ENCODE results near the gene MRPS18B.
"Not testable (repeated sequence)": the region's sequence is repeated elsewhere in the genome, so short reads cannot be mapped to it uniquely, and the experiment has no call there.

Gene MRPS18B

GRCh38 chr6:30664994-30665767, 47.5 kb downstream of the MRPS18B start:
- TF ChIP-seq CTCF (IDR thresholded peaks at IDR 0.05; ENCODE audit: low read depth, low read length) (no peak), MYC (IDR thresholded peaks at IDR 0.05; ENCODE audit: low read depth, low read length) (no peak), MAX (IDR thresholded peaks at IDR 0.05; ENCODE audit: low read depth, low read length) (no peak), POLR2A (IDR thresholded peaks at IDR 0.05; ENCODE audit: extremely low read depth, insufficient read length) (no peak)
- no peak for DNase-seq (ENCODE audit: low read depth)
- no peak overlapping the region for H3K4me3 ChIP-seq (ENCODE audit: low read depth, low read length)

GRCh38 chr6:30666300-30666699, 48.7 kb downstream of the MRPS18B start:
- DNase-seq (ENCODE audit: low read depth), result peak; percentile 55

GRCh38 chr6:30670760-30671527, 53.3 kb downstream of the MRPS18B start:
- no peak overlapping the region for H3K4me3 ChIP-seq (ENCODE audit: low read depth, low read length)
- TF ChIP-seq CTCF (IDR thresholded peaks at IDR 0.05; ENCODE audit: low read depth, low read length) (peak; percentile 16), MYC (IDR thresholded peaks at IDR 0.05; ENCODE audit: low read depth, low read length) (no peak)
- DNase-seq (ENCODE audit: low read depth), result peak; percentile 31

More at GRCh38 chr6:30666300-30666699, 48.7 kb downstream of the MRPS18B start:
- not testable (repeated sequence) for H3K4me3 ChIP-seq (ENCODE audit: low read depth, low read length)

GRCh38 chr6:30672445-30673253, 55.0 kb downstream of the MRPS18B start, which contains the start of gene DHX16:
Gene DHX16, minus strand, starts transcription at chr6:30673006. Its CDS starts 165 bp downstream, at chr6:30672841.
- peak; percentile 56 for TF ChIP-seq MAX (IDR thresholded peaks at IDR 0.05; ENCODE audit: low read depth, low read length)
- peak; percentile 63 for TF ChIP-seq POLR2A (IDR thresholded peaks at IDR 0.05; ENCODE audit: extremely low read depth, insufficient read length)
- peak; percentile 92 for TF ChIP-seq CTCF (IDR thresholded peaks at IDR 0.05; ENCODE audit: low read depth, low read length)
- peak; percentile 72; the same call in 1 of the 2 replicates for TF ChIP-seq MYC (IDR thresholded peaks at IDR 0.05; ENCODE audit: low read depth, low read length)
- peak; percentile 98 for DNase-seq (ENCODE audit: low read depth)
- peak within 1 kb of the TSS; percentile 100 for H3K4me3 ChIP-seq (ENCODE audit: low read depth, low read length)
